ENCODE data around the gene NT5C2.

Gene NT5C2

GRCh38 chr10:103053659-103054581 lies 139.2 kb downstream of the NT5C2 start:
- no peak for DNase-seq

- DNase-seq: no peak
Measured at GRCh38 chr10:103049237-103049636, 143.8 kb downstream of the NT5C2 start.

- no peak for DNase-seq
Measured at GRCh38 chr10:103047381-103047780, 145.7 kb downstream of the NT5C2 start.

GRCh38 chr10:103045961-103046360 lies 147.1 kb downstream of the NT5C2 start:
- no peak for DNase-seq

DNA sequence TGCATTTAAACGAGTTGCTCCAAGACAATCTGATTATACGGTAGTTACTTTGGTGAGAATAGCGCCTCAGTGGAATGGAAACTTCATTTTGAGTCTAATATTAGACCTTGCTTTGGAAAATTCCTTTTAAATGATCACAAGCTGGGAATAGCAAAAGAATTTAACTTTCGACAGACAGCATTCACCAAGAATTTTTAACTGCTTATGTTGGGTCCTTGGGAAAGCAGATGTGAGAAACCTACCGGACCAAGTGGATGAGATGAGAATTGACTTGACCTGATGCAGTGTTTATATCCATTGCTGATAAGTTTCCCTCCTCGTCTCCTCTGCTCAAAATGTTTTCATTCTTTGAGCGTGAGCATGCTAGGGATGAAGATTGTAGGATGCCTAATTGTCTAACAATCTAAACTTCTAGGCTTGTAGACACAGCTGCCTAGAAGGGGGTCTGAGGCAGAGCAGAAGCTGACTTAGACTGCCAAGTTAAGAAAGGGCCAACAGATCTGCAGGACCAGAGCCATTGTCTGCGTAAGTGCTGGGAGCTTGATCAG lies 148.1 kb downstream of the NT5C2 start:
- DNase-seq: no peak

GRCh38 chr10:103042908-103043307 lies 150.2 kb downstream of the NT5C2 start:
- DNase-seq: no peak

DNA sequence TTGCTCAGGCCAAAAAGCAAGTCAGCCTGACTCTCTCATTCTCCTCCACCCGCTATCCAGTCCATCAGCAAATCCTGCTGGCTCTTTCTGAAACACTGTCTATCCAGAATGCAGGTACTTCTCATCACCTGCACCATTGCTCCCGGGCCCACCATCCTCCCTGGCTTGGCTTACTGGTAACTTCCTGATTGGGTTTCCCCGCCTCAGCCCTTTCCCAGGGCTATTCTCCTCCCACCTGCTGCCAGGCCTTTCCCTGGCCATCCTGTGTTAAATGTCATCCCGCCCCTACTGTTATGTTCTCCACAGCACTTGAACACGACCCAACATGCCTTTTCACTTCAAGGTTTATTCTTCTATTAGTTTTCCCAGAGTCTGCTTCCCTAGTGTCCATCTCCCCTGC lies 150.9 kb downstream of the NT5C2 start:
- DNase-seq: no peak

GRCh38 chr10:103041391-103041790 lies 151.7 kb downstream of the NT5C2 start:
- no peak for DNase-seq

- DNase-seq: no peak
Measured at GRCh38 chr10:103040418-103040817, 152.7 kb downstream of the NT5C2 start.

- no peak for DNase-seq
Measured at GRCh38 chr10:103038570-103038969, 154.5 kb downstream of the NT5C2 start.
